ENCODE data around the gene ATMIN. TPM values are rescaled to one million over a fixed set of nuclear protein-coding genes. Genes with fewer than 3 reads are reported as not detected.

Gene ATMIN
- total RNA-seq, 1 experiment from 2014 or later: 66.6 TPM

GRCh38 chr16:81076566-81077075 lies 41.0 kb downstream of the ATMIN start:
- Histone ChIP-seq H3K9ac (ENCODE audit: extremely low read depth, insufficient read length, low read length) (peak overlapping the region; percentile 28), H2BK120ac (ENCODE audit: low read depth, low read length, poor library complexity, severe bottlenecking) (no peak overlapping the region), H2BK15ac (ENCODE audit: low read depth, low read length) (no peak overlapping the region), H4K20me1 (ENCODE audit: control insufficient read depth, insufficient read depth, insufficient read length) (no peaks in the 10 kb centered on the region), H3K18ac (ENCODE audit: insufficient read length, low read depth, low read length) (peak overlapping the region; percentile 36), H3K4ac (ENCODE audit: low read depth, low read length) (no peak overlapping the region), H3K4me1 (ENCODE audit: insufficient read depth, low read length) (no peaks in the 10 kb centered on the region), H3K79me1 (ENCODE audit: insufficient read depth, low read depth, low read length, poor library complexity, severe bottlenecking) (no peaks in the 10 kb centered on the region), H2AK5ac (ENCODE audit: insufficient read length, low read length) (no peak overlapping the region), H2AFZ (ENCODE audit: low read length) (no peak overlapping the region), H3K4me2 (ENCODE audit: insufficient read depth, insufficient read length, low read length) (peak overlapping the region; percentile 72), H3K56ac (ENCODE audit: insufficient read length, low read depth, low read length) (no peak overlapping the region), H2BK5ac (ENCODE audit: insufficient read length, low read length) (no peak overlapping the region), H3K27ac (ENCODE audit: insufficient read length, low read depth, low read length) (no peak overlapping the region), H4K91ac (ENCODE audit: insufficient read length, low read depth, low read length) (no peak overlapping the region), H4K8ac (replicated peaks; ENCODE audit: insufficient read length, low read depth, low read length) (no peak overlapping the region), H2BK12ac (ENCODE audit: insufficient read length, low read depth, low read length) (no peak overlapping the region), H3K23ac (ENCODE audit: insufficient read length, low read depth, low read length) (no peak overlapping the region), H2BK20ac (ENCODE audit: low read depth, low read length, poor library complexity, severe bottlenecking) (no peak overlapping the region), H4K5ac (ENCODE audit: insufficient read length, low read depth, low read length) (no peak overlapping the region), H3T11ph (ENCODE audit: low read length) (no peak overlapping the region), H3K79me2 (ENCODE audit: insufficient read depth, low read length) (no peaks in the 10 kb centered on the region), H3K14ac (ENCODE audit: insufficient read depth, low read length) (no peak overlapping the region), H3K23me2 (ENCODE audit: insufficient read length, low read depth, low read length, poor library complexity, severe bottlenecking) (peaks cover 8% of the 10 kb centered on the region), H3K27me3 (ENCODE audit: insufficient read depth, low read length) (no peaks in the 10 kb centered on the region), H3K9me3 (ENCODE audit: control insufficient read depth, low read depth, low read length) (no peaks in the 10 kb centered on the region)
- WGBS (ENCODE audit: extremely low coverage, insufficient read length, low lambda C conversion rate): no CpG with 5 or more reads among the region's 27 CpGs
- peaks cover 11 to 12% of the 10 kb centered on the region in 2 experiments for H3K4me1 Mint-ChIP-seq
- no peaks in the 10 kb centered on the region for H3K9me3 Mint-ChIP-seq
- no peak overlapping the region for H3K27ac Mint-ChIP-seq
- H3K27me3 Mint-ChIP-seq (ENCODE audit: low read depth): no peaks in the 10 kb centered on the region; the same call in 1 of the 2 replicates
- no peak overlapping the region for H3K4me3 Mint-ChIP-seq
- peak; percentile 80 for DNase-seq
- TF ChIP-seq CTCF (conservative IDR thresholded peaks at IDR 0.05): no peak
- peaks cover 0 to 1% (median under 1%) of the 10 kb centered on the region in 3 experiments; a peak in 1 of 7 replicates for H3K36me3 Mint-ChIP-seq (ENCODE audit: insufficient read depth in 1 of 3, low read depth in 3 of 3)

Data from H9 (cell line).